Mucosa of gallbladder (tissue), 1 donor: Measurements from ENCODE around the gene NACC2. TPM values are rescaled to one million over a fixed set of nuclear protein-coding genes. Genes with fewer than 3 reads are reported as not detected.
"Not testable (repeated sequence)": the region's sequence is repeated elsewhere in the genome, so short reads cannot be mapped to it uniquely, and the experiment has no call there.

Experiments
- DNase-seq: peaks from one replicate; pipeline ENCODE4 v3.0.0-alpha.2; 2020; ENCODE audit warnings: low spot score
- total RNA-seq: library from RNA; stranded (reverse); gene quantifications from one replicate; pipeline ENCODE4 v1.2.1, GENCODE V29; 2021
- donor health status: DM: no; HTN: no; CAD: no.

The NACC2 gene
- total RNA-seq, 1 donor from 2014 or later = 59.6 TPM

DNA sequence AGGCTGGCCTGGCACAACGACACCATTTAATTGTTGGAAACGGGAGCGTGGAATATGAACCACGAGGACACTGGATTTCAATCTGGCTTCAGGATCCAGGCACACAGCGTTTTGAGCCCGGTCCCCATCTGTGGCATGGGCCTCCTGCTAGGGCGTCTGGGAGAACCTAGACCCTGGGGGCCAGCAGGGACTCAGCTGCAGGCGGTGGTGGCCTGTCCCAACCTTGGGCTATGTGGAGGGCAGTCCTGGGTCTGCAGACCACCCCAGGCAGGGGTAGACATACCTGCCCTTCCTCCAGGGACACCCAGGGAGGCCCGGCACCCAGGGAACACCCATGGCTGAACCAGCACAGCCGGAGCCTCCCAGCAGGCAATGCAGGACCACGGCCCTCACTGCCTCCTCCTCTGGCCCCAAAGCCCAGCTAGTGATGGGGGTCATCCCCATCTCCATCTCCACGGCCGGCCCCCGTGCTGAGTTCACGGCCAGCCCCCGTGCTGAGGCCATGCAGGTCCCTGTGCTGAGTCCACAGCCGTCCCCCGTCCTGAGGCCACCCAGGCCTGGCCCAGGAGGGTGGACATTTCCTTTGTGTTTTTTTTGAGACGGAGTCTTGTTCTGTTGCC lies 115.4 kb downstream of the NACC2 start:
- DNase-seq = no peak

DNA sequence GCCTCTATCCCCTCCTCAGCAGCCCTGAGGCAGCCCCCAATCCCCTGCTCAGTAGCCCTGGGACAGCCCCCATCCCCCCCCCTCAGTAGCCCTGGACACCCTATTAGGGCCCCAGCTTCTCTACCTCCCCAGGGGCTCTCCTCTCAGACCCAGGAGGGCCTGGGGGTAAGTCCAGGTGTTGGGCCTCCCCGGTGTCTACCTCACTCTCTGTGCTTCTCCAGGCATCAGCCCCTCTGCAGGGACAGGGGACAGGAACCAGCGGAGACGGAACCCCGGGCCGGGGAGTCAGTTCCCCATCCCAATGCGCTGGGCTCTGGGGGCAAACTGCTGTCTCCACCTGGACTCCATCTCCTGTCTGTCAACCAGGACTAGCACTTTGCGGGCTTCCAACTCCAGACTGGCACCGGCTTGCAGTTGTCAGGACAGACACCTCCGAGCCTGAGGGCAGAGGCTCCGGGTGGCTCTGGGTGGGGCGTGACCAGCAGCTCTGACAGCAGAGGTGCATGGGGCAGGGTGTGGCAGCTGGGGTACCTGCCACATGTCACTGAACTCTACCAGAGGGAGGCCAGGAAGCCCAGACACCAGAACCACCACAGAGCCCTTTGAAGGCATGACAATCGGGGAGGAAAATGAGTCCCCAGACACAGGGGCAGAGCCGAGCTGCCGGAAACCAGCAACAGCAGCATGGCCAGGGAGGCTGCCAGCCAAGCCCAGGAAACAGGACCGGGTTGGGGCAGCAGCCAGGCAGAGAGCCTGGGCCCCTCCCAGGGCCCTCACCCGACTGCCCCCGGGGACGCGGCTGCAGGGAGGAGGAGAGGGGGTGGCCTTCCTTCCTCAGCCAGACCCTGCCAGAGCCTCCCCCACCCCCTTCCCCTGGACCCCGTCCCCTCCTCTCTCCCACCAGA lies 116.2 kb downstream of the NACC2 start:
- DNase-seq = no peak

DNA sequence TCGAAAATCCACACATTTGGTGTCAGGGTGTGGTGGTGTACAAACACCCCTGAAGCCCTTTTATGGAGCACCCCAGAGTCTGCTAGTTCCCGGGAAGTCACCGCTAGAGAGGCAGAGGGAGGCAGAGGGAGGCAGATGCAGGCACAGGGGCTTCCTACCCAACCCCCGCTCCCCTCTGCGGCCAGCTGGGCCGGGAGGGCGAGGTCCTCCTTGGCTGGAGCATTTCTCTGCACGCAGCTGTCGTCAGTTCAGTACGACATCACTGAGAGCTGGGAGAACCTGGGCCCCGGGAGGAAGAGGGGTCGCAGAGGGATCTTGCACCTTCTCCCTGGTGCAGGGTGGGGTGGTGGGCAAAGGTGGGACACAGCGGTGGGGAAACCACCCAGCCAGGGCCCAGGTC lies 118.1 kb downstream of the NACC2 start:
- no peak for DNase-seq

DNA sequence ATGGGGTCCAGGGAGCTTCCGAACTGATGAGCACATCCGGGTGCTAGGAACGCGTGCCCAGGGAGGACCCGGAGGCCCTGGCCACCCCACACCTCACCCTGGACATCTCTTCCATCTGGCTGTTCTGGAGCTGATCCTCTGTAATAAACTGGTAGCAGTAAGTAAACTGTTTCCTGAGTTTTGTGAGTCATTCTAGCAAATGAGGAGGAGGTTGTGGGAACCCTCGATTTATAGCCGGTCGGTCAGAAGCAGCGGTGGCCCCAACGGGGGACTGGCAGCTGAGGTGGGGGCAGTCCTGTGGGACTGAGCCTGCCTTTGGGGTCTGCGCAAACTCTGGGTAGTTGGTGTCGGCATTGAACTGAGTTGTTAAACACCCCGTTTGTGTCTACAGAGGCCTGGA lies 118.6 kb downstream of the NACC2 start:
- DNase-seq = no peak

DNA sequence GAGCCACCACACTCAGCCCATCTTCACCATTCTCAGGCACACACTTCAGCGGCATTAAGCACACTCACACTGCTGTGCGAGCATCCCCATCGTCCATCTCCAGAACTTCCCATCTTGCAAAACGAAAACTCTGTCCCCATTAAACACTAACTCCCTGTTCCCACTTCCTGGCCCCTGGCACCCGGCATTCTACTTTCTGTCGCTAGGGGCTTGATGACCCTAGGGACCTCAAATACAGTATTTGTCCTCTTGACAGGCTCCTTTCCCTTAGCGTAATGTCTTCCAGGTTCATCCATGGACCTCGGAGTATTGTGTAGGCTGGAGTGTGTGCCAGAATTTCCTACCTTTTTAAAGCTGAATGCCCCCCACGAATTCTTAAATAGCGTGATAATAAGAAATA lies 119.3 kb downstream of the NACC2 start:
- DNase-seq = no peak

DNA sequence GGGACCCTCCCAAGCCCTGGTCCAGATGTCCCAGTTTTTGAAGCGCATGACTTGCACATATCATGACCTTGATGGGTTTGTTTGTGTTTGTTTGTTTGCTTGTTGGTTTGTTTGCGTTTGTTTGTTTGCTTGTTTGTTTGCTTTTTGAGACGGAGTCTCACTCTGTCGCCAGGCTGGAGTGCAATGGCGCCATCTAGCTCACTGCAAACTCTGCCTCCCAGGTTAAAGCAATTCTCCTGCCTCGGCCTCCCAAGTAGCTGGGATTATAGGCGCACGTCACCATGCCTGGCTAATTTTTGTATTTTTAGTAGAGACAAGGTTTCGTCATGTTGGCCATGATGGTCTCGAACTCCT lies 120.9 kb downstream of the NACC2 start:
- no peak for DNase-seq

DNA sequence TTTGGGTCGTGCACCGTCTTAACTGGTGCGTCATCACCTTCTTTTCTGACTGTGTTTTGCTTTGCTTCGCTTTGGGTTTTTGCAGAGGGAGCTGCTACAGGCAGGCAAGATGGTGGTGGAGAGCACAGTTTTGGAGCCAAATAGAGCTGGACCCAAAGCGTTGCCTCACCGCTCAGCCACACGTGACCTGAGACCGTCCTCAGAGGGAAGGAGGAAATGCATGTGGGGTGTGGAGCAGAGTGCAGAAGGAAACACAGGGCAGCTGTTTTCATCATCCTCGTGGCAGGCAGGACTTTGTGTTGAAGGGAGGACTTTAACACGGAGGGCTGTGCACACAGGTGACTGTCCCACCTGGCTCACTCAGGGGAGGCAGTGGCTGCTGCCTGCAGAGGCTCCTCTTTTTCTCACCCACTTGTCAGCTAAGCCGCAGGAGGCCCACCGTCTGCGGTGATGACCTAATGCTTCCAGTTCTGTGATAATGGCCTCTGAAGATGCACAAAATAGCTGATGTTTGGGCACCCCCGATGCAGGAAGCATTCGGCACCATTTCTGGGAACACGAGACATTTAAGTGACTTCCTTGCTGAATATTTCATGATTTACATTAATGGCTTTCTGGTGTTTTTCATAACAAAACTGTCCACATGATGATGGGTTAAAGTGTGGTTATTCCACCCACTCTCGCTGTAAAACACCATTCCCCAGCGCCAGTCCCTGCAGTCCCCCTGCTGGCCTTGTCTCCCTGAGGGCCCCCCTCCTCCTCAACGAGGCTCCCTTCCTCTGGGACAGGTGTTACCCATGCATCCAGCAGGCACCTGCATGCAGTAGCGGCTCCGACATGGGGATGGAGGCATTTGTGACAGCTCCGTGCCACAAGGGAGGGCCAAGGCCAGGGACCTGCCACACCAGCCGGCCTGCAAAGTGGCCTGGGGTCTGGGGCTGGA lies 121.5 kb downstream of the NACC2 start:
- no peak for DNase-seq

DNA sequence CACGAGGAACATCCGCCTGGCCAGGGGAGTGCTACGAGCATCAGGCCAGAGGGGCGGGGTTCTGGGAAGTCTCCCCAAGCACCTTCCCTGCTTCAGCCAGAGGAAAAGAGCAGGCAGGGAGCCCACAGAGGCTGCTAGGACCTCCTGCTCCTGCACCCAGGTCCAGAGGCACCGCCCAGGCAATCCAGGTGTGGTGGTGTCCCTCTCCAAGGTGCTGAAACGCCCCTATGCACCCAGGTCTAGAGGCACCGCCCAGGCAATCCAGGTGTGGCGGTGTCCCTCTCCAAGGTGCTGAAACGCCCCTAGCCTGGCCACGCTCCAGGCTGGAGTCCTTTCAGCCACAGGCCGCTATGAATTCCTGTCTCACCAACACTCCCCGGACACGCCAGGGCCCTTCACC lies 123.2 kb downstream of the NACC2 start:
- peak; percentile 71 for DNase-seq

DNA sequence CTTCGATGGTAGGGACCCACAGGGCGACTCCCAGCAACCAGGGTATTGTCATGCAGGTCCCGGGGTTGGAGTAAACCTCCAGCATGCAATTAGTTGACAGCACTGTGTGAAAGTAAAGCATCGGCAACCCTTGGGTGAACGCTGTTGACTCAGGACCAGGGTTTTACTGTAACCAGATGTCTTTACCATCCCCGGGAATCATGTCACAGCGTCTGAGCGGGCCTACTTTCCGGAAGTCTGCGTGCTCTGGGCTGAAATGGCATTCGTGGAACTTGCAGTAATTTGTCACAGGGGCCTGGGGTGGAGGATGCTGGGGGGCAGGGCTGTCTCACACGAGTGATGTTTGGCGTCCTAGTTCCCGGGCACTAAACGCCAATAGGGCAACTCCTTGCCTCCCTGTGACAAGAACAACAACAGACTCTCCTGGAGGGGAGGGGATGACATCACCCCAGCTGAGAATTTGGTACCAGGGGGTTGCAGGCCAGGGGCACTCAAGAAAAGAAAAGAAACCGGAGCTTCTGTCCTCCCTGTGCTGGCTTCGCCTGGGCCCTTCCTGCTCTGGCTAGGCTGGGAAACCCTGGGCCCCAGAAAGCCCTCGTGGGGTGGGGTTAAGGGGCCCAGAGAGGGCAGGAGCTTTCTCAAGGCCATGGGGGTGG lies 123.8 kb downstream of the NACC2 start:
- no peak for DNase-seq

DNA sequence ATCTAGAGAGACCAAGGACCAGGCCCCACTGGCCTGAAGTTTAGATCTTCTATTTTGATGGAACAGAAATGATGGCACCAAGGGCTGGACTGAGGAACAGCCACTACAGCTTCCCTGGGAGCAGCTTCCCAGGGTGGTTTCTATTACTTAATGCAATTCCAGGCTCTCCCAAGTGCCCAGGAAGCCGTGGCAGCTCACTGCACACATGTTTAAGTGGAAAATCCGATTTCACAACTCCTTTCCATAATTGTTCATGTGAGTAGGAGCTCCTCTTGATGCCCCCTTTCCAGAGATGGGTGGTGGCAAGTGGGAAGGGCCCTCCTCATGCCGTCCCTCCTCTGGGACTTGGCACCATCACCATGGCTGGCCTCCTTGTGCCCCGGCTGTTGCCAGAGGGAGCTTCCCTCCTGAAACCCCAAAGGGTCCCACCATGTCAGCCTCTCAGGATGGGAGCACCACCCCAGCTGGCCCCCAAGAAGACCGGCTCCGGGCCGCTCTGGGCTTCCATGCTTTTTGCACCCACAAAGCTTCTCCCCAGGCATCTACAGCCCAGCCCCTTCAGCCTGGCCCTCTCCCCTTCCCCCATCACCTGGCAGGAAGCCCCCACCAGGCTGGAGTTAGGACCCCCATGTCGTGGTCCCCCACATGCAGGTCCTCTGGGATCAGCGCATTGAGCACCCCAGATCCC lies 124.8 kb downstream of the NACC2 start:
- no peak for DNase-seq

DNA sequence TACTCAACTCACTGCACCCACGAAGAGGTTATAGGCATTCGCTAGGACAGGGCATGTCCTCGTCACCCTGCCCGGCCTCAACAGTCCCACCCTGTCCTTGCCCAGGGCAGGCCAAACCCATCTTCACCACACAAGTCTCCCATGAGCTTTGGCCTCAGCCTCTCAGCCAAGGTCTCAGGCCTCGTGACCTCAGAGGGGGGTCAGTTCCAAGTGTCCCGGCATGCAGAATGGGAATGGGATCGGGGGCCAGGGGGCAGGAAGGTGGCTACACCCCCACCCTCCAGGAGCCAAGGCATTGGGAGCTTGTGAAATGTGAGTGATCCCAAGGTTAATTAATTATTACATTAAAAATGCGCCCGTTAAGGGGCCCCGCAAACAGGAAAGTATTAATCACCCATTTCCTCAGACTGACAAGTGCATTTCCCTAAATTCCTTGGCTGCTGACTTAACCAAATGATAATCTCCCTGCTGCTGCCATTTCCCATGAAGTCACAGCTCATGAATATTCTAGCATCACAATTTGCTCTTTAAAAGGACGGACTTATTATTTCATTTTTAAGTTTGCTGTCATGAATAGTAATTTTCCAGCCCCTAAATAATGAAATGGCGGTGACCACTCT lies 125.9 kb downstream of the NACC2 start:
- no peak for DNase-seq

DNA sequence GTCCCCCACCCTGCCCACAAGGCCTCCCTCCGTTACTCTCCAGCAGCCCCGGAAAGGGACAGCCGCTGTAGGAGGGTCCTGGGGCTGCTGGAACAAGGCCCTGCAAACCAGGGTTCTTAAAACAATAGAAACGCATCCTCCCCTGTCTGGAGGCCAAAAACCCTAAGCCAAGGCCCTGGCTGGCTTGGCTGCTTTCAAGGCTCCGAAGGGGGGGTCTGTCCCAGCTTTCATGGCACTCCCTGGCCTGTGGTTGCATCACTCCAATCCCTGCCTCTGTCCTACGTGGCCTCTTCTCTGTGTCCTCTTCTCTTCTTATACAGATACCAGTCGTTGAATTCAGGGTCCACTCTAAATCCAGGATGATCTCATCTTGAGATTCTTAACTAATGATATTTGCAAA lies 126.5 kb downstream of the NACC2 start:
- no peak for DNase-seq

DNA sequence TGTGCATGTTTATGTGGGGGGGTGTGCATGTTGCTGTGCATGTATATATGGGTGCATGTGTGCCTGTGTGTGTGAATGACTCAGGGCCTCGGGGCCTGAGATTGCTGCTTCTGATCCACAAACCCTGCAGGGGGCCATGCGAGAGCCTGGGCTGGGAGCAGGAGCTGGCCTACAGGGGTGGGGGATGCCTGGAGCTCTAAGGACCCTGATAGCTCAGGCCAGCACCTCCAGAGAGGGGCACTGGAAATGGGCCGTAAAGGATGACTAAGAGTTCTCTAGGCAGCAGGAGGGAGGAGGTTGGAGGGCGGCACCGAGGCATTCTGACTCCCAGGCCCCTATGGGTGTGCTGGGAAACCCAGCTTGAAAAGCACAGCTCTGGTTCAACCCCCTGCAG lies 127.0 kb downstream of the NACC2 start:
- DNase-seq = no peak

DNA sequence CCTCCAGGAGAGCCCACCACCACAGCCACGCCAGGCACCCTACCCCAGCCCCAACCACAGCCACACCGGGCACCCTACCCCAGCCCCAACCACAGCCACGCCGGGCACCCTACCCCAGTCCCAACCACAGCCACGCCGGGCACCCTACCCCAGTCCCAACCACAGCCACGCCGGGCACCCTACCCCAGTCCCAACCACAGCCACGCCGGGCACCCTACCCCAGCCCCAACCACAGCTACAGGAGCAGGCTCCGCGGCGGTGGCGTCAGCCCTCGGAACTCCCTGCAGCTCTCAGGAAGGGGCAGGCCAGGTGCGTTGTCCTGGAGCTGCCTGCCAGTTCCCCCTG lies 128.2 kb downstream of the NACC2 start:
- not testable (repeated sequence) for DNase-seq

DNA sequence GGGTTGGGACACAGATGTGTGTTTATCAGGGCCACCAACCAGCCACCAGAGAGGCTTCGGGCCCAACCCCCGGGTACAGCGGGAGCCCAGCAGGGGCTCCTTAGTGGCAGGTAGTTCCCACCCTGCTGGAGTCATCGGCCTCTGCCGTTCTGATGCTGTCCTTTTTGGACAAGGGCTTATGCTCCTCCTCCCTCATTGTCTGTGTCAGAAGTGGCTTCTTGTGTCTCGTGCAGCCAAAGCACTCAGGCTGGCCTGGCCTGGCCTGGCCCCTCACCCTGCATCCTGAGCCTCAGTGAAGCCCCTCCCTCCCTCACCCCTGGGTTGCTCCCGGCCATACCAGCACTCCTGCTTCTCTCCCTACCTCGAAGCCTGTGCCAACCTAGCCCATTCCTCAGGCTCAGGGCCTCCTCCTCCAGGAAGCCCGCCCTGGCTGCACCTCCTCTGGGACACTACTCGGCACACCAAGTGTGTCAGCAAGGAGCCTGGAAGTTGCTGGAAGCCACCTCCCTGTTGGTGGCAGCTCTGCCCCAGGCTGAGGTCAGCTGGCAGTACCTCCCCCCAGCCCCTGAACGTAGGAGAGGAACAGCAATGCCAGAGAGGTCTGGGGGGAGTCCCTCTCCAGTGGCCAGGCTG lies 129.8 kb downstream of the NACC2 start:
- no peak for DNase-seq

DNA sequence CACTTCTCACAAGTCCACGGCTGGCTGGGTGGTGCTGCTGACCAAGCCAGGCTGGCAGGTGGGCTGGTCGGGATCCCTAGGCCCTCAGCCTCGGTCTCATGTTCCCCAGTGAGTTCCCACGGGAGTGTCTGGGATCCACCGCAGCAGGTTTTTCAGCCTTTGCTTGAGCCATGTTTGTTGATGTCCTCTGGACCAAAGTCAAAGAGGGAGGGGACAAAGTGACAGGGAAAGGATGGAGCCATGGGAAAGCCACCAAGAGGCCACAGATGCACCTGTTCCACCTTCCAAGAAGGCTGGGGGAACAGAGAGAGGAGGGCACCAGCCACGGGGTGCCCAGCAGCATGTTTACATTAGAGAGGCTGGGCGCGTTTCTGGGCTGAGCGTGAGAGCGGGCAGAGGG lies 131.2 kb downstream of the NACC2 start:
- DNase-seq = no peak

DNA sequence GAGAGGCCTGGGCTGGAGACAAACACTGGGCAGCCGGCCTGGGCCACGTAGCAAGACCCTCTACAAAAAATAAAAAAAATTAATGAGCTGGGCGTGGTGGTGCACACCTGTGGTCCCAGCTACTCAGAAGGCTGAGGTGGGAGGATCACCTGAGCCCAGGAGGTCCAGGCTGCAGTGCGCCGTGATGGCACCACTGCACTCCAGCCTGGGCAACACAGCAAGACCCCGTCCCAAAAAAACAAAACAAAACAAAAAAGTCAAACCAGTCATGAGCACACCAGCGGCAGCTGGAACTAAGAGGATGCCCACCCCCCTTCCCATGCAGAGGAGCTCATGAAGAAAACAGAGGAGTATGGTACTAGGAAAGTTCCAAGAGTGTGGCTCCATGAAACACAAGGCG lies 131.8 kb downstream of the NACC2 start:
- DNase-seq = no peak

DNA sequence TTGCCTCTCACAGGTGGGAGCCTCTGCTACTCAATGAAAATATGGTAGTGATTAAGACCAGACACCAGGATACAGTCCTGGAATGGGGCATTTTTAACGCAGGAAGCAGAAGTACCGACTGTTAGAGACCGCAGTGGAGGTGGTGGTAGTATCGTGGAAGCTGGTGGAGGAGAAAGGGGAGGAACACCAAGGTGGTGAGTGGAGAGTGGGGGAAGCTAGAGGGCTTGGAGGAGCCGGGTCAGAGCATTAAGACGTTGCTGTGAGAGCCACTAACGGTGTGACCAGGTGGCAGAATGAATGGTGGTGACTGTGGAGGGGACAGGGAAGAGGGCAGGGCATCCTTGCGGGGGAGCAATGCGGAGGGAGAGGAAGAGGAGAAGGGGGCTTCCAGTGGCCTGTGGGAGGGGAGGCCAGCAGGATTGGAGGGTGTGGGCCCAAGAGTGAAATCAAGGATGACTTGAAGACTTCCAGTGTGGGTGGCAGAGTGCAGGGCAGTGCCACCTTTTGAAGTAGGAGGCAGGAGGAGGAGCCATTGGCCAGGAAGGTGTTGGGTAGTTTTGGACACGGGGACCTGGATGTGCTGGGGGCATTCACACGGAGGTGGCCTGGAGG lies 132.3 kb downstream of the NACC2 start:
- DNase-seq = no peak

DNA sequence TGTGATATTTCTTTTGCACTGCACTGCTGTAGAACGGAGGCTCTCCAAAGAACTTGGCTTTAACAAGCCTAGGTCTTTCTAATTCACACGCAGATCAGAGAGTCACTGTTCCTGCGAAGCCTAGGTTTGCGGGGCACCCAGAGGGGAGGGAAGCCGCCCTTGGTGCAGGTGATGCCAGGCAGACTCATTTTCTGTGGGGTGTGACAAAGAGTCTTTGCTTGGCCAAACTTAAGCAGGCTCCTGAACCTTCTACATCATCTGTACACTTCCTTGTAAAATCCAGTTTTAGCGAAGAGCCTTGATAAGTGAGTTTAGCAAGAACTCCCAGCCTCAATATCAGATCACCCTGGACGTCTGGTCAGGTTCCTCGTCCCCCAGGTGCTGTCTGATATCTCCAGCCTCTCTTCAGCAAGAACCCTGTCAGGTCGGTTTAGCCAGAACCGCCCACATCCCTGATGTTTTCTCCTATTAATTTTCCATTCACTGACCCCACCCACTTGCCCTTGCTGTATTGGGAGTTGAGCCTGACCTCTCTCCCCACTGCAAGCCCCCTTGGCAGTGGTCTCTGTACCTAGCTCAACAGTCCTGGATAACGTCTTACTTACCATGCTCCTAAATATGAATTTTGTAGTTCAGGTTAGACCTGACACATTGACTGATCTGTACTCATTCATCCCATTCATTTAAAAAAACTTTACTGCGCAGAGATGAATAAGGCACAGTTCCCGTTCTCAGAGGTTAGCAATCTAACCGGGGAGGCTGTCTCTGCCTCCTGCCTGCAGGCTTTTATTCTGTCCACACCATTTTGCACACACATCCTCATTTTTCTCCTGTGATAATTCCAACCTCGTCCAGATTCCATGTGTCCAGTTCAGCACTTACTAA lies 133.0 kb downstream of the NACC2 start:
- DNase-seq = no peak
